Daoy (cell line): ENCODE data around the gene HOXA5. TPM values are rescaled to one million over a fixed set of nuclear protein-coding genes. Genes with fewer than 3 reads are reported as not detected.

Experiments used
- DNase-seq: peaks from one replicate; pipeline ENCODE4 v3.0.0-alpha.2; 2015; ENCODE audit warnings: low read depth
- total RNA-seq: library from RNA; depleted of rRNA; stranded (reverse); fragments of >200 nt; shearing (Covaris generic); gene quantifications from 2 replicates; pipeline ENCODE4 v1.2.3, GENCODE V29; 2014

The HOXA5 gene
- total RNA-seq, 1 experiment from 2014 or later = 41.1 TPM

- DNase-seq = peak; percentile 87
These were observed 35.8 kb downstream of the HOXA5 start for GRCh38 chr7:27107391-27108381.

GRCh38 chr7:27106901-27107240, 36.6 kb downstream of the HOXA5 start:
- DNase-seq = no peak

GRCh38 chr7:27106181-27106900, 37.1 kb downstream of the HOXA5 start:
- DNase-seq = peak; percentile 76

GRCh38 chr7:27105301-27106031, 38.0 kb downstream of the HOXA5 start:
- no peak for DNase-seq

- DNase-seq = peak; percentile 36
These were observed 39.0 kb downstream of the HOXA5 start for GRCh38 chr7:27104341-27105058.

DNA sequence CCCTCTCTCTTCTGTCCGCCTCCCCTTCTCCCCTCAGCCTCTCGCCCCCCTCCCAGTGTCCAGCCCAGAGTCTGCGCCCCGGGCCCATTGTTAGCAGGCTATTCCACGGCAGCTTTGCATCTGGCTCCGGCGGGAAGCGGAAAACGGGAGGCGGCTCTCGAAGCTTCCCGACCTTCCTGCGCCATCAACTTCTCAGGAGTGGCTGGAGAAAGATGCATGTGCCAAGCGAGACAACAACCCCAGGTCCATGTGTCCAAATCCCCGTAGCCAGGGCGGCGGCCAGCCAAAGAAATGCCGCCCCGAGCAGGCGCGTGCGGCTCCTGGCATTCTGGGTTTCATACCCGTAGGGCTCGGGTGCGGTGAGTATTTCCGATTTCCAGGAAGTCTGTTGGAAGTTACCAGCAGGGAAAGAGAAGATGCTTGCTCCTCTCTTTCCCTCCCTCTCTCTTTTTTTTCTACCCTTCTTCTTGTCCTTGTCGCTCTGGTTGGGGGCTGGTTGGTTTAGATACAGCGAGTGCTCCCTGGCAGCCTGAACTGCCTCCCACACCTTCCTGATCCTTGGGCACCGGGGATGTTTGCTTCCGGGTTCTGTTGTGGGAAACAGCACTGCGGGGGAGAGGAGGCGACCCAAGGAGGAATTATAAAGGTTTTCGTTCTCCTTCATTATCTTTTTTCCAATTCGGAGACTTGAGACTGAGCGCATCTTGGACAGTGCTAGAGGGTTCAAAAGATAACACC, 39.8 kb downstream of the HOXA5 start:
- peak; percentile 79 for DNase-seq

- DNase-seq = peak; percentile 82
These were observed 40.7 kb downstream of the HOXA5 start, which contains the start of gene HOXA2 for GRCh38 chr7:27102581-27103442. Gene HOXA2 (minus strand): TSS chr7:27102683. CDS start chr7:27102500, 183 bp downstream.

- peak; percentile 64 for DNase-seq
These were observed 41.4 kb downstream of the HOXA5 start for GRCh38 chr7:27101957-27102580.

DNA sequence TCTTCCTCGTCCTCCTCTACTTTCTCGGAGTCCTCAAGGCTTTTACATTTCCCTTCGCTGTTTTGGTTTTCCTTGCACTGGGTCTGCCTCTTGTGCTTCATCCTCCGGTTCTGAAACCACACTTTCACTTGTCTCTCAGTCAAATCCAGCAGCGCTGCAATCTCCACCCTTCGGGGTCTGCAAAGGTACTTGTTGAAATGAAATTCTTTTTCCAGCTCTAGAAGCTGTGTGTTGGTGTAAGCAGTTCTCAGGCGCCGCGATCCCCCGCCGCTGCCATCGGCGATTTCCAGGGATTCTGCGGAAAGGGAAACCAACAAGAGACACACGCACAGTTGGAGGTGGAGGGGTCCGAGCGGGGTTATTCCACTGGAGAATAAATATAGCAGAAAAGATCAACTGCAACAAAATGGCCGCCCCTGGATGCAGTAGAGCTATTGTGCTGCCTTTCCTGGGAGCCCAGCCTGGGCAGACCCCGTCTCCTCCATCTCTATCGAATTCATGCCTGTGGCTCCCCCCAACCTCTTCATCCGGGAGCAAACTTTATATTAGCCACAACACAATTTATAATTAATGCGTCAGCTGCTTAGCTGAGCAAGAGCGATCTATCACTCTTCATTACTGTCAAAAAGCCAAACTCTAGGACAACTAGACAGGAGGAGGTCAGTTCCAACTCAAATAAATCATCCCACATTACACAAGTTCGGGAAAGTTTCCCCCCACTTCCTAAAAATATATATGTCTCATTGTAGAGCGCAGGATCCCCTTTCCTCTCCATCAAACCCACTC, 42.1 kb downstream of the HOXA5 start:
- peak; percentile 77 for DNase-seq

DNA sequence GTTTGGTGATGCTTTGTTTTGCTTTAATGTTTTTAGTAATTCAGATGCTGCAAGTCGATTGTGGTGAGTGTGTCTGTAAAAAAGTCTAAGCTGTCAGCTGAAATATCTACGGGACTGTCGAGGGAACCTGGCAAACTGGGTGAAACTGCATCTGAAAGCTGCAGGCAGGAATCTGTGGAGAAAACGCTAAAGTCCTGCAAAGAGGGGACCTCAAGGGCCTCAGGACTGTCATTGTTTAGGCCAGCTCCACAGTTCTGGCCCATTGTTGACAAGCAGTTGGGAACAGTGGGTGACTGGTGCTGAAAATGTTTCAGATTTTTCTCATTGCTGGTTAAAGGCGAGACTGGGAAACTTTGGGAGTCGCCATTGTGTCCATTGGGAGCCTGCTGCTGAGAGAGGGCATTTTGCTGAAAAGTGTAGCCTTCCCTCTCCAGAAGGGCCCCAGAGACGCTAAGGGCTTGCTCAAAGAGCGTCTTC, 42.7 kb downstream of the HOXA5 start:
- no peak for DNase-seq

- DNase-seq = no peak
These were observed 43.8 kb downstream of the HOXA5 start for GRCh38 chr7:27099453-27100370.

DNA sequence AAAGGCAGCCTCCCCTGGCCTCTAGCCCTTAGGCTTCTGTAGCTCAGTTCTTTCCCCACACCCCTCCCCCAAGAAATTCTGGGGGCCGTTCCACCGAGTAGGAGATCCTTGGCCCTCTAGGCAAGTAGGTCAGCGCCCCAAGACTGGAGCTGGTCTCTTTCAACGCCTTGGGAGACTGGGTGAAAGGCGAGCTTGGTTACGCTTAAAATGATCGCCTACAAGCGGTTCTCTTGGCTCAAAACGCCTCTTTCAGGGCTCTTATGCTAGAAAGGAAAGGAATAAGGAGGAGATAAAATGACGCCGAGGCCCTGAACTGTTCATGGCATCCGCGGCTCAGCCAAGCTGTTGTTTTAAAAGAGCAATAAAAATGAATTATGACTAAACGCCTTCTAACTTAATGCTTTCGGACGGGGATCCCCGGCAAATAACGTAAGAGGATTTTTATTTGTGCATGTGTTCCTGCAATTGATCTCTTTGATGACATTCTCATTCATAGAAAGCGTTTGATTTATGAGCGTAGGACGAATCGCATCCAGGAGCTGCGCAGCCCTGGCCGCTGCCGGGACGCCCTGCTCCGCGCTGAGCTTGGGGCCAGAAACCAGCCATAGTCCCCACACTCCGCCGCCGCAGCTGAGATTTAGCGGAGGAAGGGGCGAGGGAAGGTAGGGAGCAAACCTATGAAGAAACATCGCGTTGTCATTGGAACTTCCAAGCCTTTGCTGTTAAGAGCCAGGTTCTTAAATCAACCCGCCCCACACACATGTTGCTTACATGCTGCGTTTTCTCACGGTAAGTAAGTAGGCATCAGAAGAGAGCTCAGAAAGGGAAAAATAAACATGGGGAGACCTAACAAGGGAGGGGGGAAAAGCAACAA, 44.7 kb downstream of the HOXA5 start:
- DNase-seq = peak; percentile 81

GRCh38 chr7:27097686-27098577, 45.5 kb downstream of the HOXA5 start:
- peak; percentile 77 for DNase-seq

- DNase-seq = peak; percentile 71
These were observed 46.5 kb downstream of the HOXA5 start for GRCh38 chr7:27096768-27097514.
